Measurements from ENCODE around the gene TMC1. TPM values are rescaled to one million over a fixed set of nuclear protein-coding genes. Genes with fewer than 3 reads are reported as not detected.

The TMC1 gene
- total and polyA plus RNA-seq, 2 of the 13 experiments (the other 11 are each of a cell fraction or from before 2014, with no cell fraction given) = 0.02 to 0.03 TPM

- Histone ChIP-seq H4K20me1 (ENCODE audit: insufficient read depth, low read length) (no peaks in the 10 kb centered on the region), H3K27ac (ENCODE audit: extremely low read length, insufficient read depth, low read length) (no peak overlapping the region), H3K4me1 (ENCODE audit: insufficient read depth, low read length) (peaks cover 7% of the 10 kb centered on the region; the same call in 1 of the 2 replicates), H3K9me3 (ENCODE audit: low read length) (no peaks in the 10 kb centered on the region), H3K9ac (ENCODE audit: insufficient read depth, low read depth, low read length) (no peak overlapping the region), H3K79me2 (ENCODE audit: insufficient read depth, low read length) (no peaks in the 10 kb centered on the region), H3K36me3 (replicated peaks in 1 of 2; ENCODE audit: control insufficient read depth in 1 of 2, insufficient read depth in 2 of 2, low read length in 2 of 2) (no peaks in the 10 kb centered on the region), H3K27me3 (ENCODE audit: control insufficient read depth in 1 of 2, insufficient read depth in 2 of 2, low read length in 2 of 2) (no peaks in the 10 kb centered on the region; a peak in 1 of 5 replicates), H2AFZ (ENCODE audit: low read length) (no peak overlapping the region), H3K4me2 (ENCODE audit: low read depth, low read length) (no peak overlapping the region), H3K4me3 (replicated peaks in 1 of 3; ENCODE audit: insufficient read depth in 1 of 3, low read depth in 2 of 3, low read length in 3 of 3) (no peak overlapping the region)
- POLR2A ChIA-PET = no interaction called here
- intact Hi-C loops (cut with micrococcal nuclease; ENCODE audit: unreplicated experiment) = no loop called here
- WGBS (ENCODE audit: low lambda C conversion rate) = 8% methylated on average over 6 of the region's 6 CpGs
- no peak for DNase-seq (ENCODE audit: low spot score)
- BruUV-seq (replicated peaks) = no TSS peak
- ATAC-seq = no peak
- no peak for FAIRE-seq
- CTCF ChIA-PET (ENCODE audit: low intra/inter-chr PET ratio, low total read pairs) = no interaction called here
- in situ Hi-C loops (cut with HindIII; ENCODE audit: extremely low pct_ligation_motif_present, low pct_unique_long_range_greater_than_20kb) = no loop called here
- TF ChIP-seq ELK4 (CRISPR knock-in tag; IDR thresholded peaks at IDR 0.05; ENCODE audit: borderline replicate concordance) (no peak), HNRNPL (IDR thresholded peaks at IDR 0.05; ENCODE audit: low read depth, low read length) (no peak), ZFP36L2 (CRISPR knock-in tag; IDR thresholded peaks at IDR 0.05) (no peak), GRHL1 (CRISPR knock-in tag; conservative IDR thresholded peaks at IDR 0.05) (no peak), FOXM1 (CRISPR knock-in tag; IDR thresholded peaks at IDR 0.05) (no peak), ZNF547 (CRISPR knock-in tag; IDR thresholded peaks at IDR 0.05) (no peak), PAXIP1 (CRISPR knock-in tag; conservative IDR thresholded peaks at IDR 0.05) (no peak), ZBTB33 (CRISPR knock-in tag; IDR thresholded peaks at IDR 0.05) (no peak)
Observed at GRCh38 chr9:72540348-72540873, 19.0 kb downstream of the TMC1 start.

Measured in HepG2 (cell line).